GM19324 (cell line): ENCODE measurements around the gene RAB25.
"Not testable (repeated sequence)": the region's sequence is repeated elsewhere in the genome, so short reads cannot be mapped to it uniquely, and the experiment has no call there.

Source experiments
- ATAC-seq: cut with Tn5 transposase; IDR thresholded peaks from one replicate; pipeline ENCODE4 v1.9.1; 2021; ENCODE audit warnings: mild to moderate bottlenecking, moderate library complexity; ENCODE audit not compliant: unreplicated experiment, low FRiP score

The RAB25 gene

DNA sequence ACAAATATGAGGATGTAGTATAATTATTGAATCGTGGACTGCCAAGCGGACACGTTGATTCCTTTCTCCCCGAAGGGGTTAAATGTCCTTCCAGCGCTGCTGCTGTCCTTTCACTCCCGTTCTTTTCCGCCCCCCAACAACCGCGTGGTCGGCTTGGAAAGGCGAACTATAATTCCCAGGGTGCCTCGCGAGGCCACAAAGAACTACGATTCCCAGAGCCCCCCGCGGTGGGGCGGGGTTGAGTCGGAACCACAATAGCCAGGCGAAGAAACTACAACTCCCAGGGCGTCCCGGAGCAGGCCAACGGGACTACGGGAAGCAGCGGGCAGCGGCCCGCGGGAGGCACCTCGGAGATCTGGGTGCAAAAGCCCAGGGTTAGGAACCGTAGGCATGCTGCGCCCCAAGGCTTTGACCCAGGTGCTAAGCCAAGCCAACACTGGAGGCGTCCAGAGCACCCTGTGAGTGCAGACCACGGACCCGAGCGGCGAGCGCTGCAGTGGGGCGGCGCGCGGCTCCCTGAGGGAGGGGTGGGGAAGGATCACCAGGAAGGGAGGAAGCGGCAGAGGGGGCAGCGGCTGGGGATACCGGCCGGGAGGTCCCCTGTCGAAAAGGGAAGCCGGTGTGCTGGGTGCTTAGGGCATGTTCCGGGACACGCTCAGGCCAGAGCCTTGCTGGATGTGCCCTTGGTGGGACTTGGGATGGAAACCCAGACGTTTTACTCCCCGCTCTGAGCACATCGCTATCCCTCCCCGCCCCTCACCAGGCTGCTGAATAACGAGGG, 6.3 kb upstream of the RAB25 start, which contains the start of gene LAMTOR2:
Gene LAMTOR2, plus strand, starts transcription at position 283 of the 781 bp plus-strand sequence. Its CDS starts 108 bp downstream, at position 391.
- ATAC-seq: peak; percentile 71

GRCh38 chr1:156055281-156056048, 5.5 kb upstream of the RAB25 start:
- ATAC-seq: no peak

DNA sequence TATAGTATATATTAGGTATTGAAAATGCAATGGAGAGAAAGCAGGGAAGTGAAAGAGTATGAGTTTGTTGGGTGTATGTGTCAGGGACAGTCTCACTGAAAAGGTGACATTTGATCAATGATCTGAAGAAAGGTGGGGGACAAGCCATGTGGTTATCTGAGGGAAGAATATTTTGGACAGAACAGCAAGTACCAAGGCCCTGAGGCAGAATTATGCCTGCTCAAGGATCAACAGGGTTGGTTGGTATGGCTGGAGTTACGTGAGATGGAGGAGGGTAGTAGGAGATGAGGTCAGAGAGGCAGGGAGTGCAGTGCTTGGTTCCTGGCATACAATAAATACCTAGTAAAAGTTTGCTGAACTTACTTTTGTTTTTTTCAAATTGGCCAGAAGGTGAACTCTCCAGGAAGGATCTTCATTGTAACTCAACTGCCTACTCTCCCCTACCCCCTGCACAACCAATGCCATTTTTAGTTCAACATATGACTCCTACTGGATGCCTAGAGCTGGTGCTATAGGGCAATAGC, 4.6 kb upstream of the RAB25 start:
- no peak for ATAC-seq

- ATAC-seq: no peak
Measured at GRCh38 chr1:156062189-156062588, 1.2 kb downstream of the RAB25 start.

- ATAC-seq: no peak
Measured at GRCh38 chr1:156063997-156064285, 3.0 kb downstream of the RAB25 start.

DNA sequence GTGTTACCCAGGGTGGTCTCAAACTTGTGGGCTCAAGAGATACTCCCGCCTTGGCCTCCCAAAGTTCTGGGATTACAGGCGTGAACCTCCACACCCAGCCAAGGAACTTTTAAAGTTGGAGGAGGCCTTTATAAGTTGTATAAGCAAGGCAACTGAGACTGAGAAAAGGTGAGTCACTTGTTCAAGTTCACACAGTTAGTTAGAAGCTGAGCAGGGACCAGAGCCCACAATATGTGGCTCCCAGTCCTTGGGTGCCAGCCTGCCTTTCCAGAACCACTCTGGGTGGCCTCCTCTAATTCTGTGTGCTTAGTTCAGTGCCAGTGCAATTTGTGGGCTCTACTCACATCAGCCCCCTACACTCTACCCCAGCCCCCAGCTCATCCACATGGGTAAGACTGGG, 3.7 kb downstream of the RAB25 start:
- ATAC-seq: no peak

DNA sequence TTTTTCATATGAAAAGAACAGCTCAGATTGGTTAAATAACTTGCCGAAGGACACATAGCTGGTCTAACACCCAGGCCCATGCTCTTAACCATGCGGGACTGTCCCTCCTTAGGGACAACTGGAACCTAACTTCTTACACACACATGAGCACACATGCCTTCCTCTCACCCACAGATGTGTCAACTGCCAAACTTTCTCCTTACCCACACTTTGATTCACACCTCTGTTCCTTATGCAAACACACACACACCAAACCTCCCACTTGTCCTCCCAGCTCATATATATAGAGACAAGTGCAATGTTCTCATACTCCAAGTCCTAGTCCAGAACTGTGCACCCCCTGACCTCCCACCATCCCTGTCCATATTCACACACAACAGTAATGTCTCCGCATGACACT, 4.3 kb downstream of the RAB25 start:
- ATAC-seq: no peak

GRCh38 chr1:156065871-156066270, 4.9 kb downstream of the RAB25 start:
- ATAC-seq: no peak

GRCh38 chr1:156067262-156067661, 6.3 kb downstream of the RAB25 start:
- no peak for ATAC-seq

DNA sequence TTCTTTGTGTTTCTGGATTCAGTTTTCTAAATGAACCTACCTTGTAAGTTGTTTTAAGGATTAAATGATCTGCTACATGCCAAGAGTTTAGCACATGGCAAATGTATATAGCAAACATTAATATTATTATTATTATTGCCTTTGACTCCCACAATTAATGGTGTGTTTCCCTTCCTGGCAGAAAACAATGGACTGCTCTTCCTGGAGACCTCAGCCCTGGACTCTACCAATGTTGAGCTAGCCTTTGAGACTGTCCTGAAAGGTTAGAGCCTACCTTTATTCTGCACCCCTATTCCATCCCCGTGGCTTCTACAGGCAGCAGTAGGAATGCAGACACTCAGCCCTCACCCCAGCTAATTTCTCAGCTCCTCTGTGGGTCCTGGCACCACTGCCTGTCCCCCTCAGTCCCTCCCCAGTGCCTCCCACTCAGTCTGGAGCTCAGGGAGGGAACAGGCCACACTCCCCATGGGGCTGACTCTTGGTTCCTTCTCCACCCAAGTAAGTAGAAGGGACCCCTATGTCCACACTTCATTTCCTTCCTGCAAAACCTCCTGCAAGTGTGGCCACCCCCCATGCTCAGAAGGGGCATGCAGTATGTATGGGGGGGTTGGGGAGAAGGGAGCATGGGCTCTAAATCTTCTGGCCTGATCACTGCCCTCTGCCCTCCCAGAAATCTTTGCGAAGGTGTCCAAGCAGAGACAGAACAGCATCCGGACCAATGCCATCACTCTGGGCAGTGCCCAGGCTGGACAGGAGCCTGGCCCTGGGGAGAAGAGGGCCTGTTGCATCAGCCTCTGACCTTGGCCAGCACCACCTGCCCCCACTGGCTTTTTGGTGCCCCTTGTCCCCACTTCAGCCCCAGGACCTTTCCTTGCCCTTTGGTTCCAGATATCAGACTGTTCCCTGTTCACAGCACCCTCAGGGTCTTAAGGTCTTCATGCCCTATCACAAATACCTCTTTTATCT, 8.8 kb downstream of the RAB25 start:
- ATAC-seq: no peak

GRCh38 chr1:156070548-156070947, 9.6 kb downstream of the RAB25 start:
- no peak for ATAC-seq

DNA sequence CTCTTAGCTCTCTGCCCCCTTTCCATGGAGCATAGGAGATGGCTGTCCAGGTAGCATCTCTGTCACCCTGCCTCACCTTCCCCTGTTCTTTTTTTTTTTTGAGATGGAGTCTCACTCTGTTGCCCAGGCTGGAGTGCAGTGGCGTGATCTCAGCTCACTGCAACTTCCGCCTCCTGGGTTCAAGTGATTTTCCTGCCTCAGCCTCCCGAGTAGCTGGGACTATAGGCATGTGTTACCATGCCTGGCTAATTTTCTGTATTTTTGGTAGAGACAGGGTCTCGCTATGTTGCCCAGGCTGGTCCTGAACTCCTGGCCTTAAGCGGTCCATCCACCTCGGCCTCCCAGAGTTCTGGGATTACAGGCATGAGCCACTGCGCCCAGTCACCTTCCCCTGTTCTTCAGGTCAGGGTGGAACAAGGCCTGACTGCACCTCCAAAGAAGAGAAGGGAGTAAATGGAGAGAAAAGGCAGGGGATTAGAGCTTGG, 10.4 kb downstream of the RAB25 start:
- not testable (repeated sequence) for ATAC-seq

GRCh38 chr1:156072251-156072650, 11.3 kb downstream of the RAB25 start:
- no peak for ATAC-seq

DNA sequence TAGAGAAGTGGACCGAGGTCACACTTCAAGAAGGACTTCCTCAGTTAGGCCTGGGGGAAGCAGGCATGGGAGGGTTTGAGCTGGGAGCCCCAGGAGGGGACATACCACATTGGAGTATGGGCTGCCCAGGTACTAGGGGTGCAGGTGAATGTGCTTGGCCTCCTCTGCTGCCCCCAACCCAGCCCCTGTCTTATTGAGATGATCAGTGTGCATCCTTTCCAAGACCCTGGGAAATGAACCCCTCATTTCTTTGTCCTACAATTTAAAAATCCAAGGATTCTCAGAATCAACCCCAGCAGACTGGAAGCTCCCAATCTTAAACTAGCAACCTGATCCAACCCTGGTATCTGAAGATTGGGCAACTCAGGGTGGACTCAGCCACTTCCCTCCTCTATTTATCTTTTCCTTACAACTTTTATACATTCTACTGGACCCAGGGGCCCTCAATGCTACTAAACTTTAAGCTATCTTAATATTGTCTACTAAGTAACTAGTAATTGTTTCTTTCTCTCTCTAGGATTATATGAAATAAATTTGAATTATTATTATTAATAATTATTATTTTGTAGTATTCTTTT, 12.2 kb downstream of the RAB25 start:
- no peak for ATAC-seq

GRCh38 chr1:156073740-156074139, 12.8 kb downstream of the RAB25 start:
- ATAC-seq: no peak

- ATAC-seq: no peak
Measured at GRCh38 chr1:156074661-156075060, 13.7 kb downstream of the RAB25 start.

DNA sequence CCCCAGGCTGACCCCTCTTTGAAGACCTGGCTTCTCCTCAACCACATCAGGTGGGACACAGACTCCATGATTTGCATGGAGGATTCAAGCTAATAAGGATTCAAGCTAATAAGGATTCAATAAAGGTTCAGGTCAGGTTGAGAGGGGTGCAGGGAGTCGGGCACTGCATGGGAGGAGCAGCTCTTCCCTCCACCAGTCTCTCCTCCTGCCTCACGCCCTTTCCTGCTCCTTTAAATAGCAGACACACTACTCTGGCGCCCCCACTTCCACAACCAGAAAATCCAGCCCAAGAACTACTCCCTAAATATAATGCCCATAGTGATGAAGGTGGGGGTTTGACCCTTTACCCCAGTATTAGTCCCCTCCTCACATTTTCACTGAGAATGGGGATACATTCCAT, 14.2 kb downstream of the RAB25 start:
- no peak for ATAC-seq

DNA sequence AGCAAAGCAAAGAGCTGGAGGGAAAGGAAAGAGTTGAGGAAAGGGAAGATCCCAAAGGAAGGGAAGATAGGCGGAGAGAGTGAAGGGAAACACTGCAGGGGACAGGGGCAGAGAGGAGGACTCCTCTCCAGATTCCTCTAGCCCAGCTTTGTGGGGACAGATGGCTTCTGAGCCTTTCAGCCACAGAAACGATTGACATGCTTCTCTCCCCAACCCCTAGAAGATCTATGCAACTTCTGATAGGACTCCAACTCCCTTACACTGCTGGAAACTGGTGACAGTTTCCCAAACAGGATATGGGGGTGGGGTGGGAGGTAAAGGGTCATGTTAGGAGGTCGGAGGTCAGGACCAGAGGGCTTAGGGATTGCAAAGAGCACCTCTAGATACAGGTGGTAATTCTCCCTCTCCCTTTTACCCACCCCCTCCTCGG, 14.8 kb downstream of the RAB25 start:
- no peak for ATAC-seq

DNA sequence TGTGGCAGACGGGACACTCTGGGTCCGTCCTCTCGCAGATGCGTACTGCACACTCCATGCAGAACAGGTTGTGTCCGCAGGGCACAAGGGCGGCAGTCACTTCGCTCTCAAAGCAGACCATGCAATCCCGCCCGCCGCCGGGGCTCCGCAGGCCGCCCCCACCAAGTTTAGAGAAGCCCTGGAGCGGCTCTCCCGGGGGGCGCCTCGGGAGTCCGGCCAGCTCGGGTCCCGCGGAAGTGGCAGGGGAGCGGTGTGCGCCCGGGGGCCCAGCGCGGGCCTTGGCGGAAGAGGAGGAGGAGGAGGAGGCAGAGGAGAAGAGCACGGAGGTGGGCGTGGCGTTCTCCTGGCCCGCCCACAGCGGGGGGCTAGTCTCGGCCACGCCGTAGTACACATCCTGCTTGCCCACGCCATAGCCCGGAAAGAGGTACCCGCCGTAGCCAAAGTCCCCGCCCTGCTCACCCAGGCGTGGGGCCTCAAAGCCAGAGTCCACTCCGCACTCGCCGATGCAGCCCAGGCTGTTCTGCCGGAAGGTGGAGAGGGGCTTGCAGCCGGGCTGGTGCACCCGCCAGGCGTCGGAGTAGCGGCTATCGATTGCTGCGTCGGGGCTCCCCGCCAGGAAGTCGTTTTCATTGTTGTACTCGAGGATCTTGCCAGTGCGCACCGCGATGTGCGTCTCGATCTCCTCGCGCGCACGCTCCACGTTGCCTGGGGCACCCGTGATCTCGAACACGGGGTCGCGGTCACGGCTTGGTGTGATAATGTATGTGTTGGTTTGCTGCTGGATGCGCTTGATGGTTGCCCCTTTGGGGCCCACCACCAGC, 15.9 kb downstream of the RAB25 start:
- no peak for ATAC-seq
